ENCODE measurements around the gene CHRND.

Gene CHRND

DNA sequence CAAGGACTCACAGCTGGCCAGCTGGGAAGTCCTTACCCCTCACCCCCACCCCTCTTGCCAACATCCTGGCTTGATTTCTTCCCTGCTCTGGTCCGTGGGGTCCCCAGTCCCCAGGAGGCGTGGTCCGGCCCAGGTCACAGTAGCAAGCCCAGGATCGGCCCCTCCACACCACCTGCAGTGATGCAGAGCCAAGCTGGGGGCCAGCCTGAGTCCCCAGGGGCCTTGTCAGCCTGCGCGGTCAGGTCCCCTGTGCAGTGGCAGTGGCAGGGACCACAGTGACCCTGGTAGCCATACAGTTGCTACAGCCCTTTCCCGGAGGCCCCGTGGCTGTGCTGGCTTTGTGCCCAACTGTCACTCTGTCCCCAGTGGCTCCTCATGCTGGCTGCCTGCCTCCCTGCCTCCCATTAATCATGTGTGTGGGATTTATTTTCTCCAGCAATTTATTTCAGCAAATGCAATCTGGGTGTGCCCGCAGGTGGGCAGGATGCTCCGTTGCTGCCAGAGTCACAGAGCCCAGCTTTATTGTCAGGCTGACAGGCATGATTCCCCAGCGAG lies 14.5 kb upstream of the CHRND start:
- CTCF ChIA-PET = interaction anchor here (0.5 kb wide), 1 partner anchor 959 kb away, joined by 3 read pairs; no protein-coding TSS in a partner anchor
- H3K4me1 ChIP-seq (ENCODE audit: control insufficient read depth, insufficient read depth, low read length) = no peaks in the 10 kb centered on the region
- no peaks in the 10 kb centered on the region for H3K36me3 ChIP-seq (ENCODE audit: control insufficient read depth in 2 of 2, insufficient read depth in 1 of 2, low read length in 2 of 2)
- no peaks in the 10 kb centered on the region for H3K9me3 ChIP-seq (ENCODE audit: control insufficient read depth, insufficient read depth, low read depth, low read length)
- no peak overlapping the region for H3K4me3 ChIP-seq (ENCODE audit: low read depth, low read length)
- POLR2A ChIA-PET = no interaction called here
- H3K27ac ChIP-seq (ENCODE audit: extremely low read depth, low read depth, low read length) = no peak overlapping the region
- TF ChIP-seq ZNF366 (tag by site-specific recombination; conservative IDR thresholded peaks at IDR 0.05) (no peak), ZIC2 (tag by site-specific recombination; IDR thresholded peaks at IDR 0.05) (peak; percentile 58), GLIS1 (tag by site-specific recombination; IDR thresholded peaks at IDR 0.05) (peak; percentile 83), MEIS1 (CRISPR knock-in tag; IDR thresholded peaks at IDR 0.05; ENCODE audit: borderline replicate concordance) (no peak), ZNF792 (tag by site-specific recombination; IDR thresholded peaks at IDR 0.05) (no peak), ZFP3 (tag by site-specific recombination; IDR thresholded peaks at IDR 0.05; ENCODE audit: low read depth) (no peak)
- TF ChIP-seq, protein P1, sequence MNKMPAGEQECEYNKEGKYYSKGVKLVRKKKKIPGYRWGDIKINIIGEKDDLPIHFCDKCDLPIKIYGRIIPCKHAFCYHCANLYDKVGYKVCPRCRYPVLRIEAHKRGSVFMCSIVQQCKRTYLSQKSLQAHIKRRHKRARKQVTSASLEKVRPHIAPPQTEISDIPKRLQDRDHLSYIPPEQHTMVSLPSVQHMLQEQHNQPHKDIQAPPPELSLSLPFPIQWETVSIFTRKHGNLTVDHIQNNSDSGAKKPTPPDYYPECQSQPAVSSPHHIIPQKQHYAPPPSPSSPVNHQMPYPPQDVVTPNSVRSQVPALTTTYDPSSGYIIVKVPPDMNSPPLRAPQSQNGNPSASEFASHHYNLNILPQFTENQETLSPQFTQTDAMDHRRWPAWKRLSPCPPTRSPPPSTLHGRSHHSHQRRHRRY (tag by site-specific recombination; IDR thresholded peaks at IDR 0.05) = no peak

DNA sequence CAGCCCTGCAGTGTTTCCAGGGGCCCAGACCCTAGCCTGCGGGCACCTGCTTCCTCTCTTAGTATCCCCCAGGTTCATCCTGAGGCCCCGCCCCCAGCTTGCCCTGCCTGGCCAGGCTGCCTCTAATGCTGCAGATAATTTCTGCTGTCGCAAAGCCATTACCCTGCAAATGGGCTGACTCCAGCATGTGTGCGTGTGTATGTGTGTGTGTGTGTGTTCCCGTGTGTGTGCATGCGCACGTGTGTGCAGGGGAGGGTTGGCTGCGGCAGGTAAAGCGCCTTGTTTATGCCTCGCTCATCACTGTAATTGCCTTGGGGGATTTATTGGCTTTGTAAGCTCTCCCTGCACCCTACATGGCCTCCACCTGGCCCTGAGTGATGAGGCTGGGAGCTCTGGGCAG lies 13.4 kb upstream of the CHRND start:
- TF ChIP-seq ZNF341 (tag by site-specific recombination; IDR thresholded peaks at IDR 0.05; ENCODE audit: low read depth) (0 out of 2 replicates have a peak, but pooled peaks have one; percentile 19), ZSCAN4 (tag by site-specific recombination; IDR thresholded peaks at IDR 0.05) (peak; percentile 88)
- TF ChIP-seq, protein P2, sequence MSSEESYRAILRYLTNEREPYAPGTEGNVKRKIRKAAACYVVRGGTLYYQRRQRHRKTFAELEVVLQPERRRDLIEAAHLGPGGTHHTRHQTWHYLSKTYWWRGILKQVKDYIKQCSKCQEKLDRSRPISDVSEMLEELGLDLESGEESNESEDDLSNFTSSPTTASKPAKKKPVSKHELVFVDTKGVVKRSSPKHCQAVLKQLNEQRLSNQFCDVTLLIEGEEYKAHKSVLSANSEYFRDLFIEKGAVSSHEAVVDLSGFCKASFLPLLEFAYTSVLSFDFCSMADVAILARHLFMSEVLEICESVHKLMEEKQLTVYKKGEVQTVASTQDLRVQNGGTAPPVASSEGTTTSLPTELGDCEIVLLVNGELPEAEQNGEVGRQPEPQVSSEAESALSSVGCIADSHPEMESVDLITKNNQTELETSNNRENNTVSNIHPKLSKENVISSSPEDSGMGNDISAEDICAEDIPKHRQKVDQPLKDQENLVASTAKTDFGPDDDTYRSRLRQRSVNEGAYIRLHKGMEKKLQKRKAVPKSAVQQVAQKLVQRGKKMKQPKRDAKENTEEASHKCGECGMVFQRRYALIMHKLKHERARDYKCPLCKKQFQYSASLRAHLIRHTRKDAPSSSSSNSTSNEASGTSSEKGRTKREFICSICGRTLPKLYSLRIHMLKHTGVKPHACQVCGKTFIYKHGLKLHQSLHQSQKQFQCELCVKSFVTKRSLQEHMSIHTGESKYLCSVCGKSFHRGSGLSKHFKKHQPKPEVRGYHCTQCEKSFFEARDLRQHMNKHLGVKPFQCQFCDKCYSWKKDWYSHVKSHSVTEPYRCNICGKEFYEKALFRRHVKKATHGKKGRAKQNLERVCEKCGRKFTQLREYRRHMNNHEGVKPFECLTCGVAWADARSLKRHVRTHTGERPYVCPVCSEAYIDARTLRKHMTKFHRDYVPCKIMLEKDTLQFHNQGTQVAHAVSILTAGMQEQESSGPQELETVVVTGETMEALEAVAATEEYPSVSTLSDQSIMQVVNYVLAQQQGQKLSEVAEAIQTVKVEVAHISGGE (tag by site-specific recombination; conservative IDR thresholded peaks at IDR 0.05; ENCODE audit: low read depth) = no peak
- TF ChIP-seq, protein P3, sequence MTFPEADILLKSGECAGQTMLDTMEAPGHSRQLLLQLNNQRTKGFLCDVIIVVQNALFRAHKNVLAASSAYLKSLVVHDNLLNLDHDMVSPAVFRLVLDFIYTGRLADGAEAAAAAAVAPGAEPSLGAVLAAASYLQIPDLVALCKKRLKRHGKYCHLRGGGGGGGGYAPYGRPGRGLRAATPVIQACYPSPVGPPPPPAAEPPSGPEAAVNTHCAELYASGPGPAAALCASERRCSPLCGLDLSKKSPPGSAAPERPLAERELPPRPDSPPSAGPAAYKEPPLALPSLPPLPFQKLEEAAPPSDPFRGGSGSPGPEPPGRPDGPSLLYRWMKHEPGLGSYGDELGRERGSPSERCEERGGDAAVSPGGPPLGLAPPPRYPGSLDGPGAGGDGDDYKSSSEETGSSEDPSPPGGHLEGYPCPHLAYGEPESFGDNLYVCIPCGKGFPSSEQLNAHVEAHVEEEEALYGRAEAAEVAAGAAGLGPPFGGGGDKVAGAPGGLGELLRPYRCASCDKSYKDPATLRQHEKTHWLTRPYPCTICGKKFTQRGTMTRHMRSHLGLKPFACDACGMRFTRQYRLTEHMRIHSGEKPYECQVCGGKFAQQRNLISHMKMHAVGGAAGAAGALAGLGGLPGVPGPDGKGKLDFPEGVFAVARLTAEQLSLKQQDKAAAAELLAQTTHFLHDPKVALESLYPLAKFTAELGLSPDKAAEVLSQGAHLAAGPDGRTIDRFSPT (tag by site-specific recombination; IDR thresholded peaks at IDR 0.05) = no peak
- Histone ChIP-seq H3K4me1 (ENCODE audit: control insufficient read depth, insufficient read depth, low read length) (no peaks in the 10 kb centered on the region), H3K4me3 (ENCODE audit: low read depth, low read length) (no peak overlapping the region), H3K9me3 (ENCODE audit: control insufficient read depth, insufficient read depth, low read depth, low read length) (no peaks in the 10 kb centered on the region), H3K36me3 (ENCODE audit: control insufficient read depth in 2 of 2, insufficient read depth in 1 of 2, low read length in 2 of 2) (no peaks in the 10 kb centered on the region), H3K27ac (ENCODE audit: extremely low read depth, low read depth, low read length) (no peak overlapping the region)
- ChIA-PET CTCF (interaction anchor here (0.8 to 1.7 kb wide), 3 partner anchors 9 to 66 kb away, joined by 3 to 5 read pairs (median 4); no protein-coding TSS in a partner anchor), POLR2A (interaction anchor here (0.6 kb wide), 1 partner anchor 13 kb away, joined by 3 read pairs; no protein-coding TSS in a partner anchor)

DNA sequence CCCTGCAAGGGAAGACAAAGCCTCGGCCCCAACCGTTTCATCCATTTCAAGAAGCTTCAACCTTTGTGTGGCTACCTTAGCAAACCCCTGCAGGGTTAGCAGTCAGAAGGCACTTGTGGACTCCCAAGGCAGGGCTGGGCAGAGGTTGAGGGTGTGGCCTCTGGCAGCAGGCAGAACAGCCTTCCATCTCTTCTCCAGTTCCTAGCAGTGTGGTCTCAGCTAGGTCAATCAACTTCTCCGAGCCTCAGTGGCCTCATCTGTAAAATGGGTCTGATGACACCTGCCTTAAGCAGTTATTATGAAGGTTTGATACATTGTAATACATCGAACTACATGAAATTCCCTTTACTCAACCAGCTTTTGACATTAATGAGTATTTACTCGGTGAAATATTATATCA lies 12.6 kb upstream of the CHRND start:
- no peaks in the 10 kb centered on the region for H3K4me1 ChIP-seq (ENCODE audit: control insufficient read depth, insufficient read depth, low read length)
- CTCF ChIA-PET = interaction anchor here (1.7 kb wide), 2 partner anchors 9 to 11 kb away, joined by 4 to 5 read pairs; no protein-coding TSS in a partner anchor
- no peak overlapping the region for H3K4me3 ChIP-seq (ENCODE audit: low read depth, low read length)
- H3K36me3 ChIP-seq (ENCODE audit: control insufficient read depth in 2 of 2, insufficient read depth in 1 of 2, low read length in 2 of 2) = no peaks in the 10 kb centered on the region
- TF ChIP-seq SCRT2 (tag by site-specific recombination; IDR thresholded peaks at IDR 0.05) (0 out of 2 replicates have a peak, but pooled peaks have one; percentile 27), ZNF19 (tag by site-specific recombination; IDR thresholded peaks at IDR 0.05; ENCODE audit: low read depth) (no peak)
- POLR2A ChIA-PET = no interaction called here
- H3K27ac ChIP-seq (ENCODE audit: extremely low read depth, low read depth, low read length) = no peak overlapping the region
- H3K9me3 ChIP-seq (ENCODE audit: control insufficient read depth, insufficient read depth, low read depth, low read length) = no peaks in the 10 kb centered on the region
